HepG2 (cell line): ENCODE measurements around the gene IP6K1. TPM values are rescaled to one million over a fixed set of nuclear protein-coding genes. Genes with fewer than 3 reads are reported as not detected.

Experiments used
- AKAP8 ChIP-seq: sonication (generic); formaldehyde crosslinking; IDR thresholded peaks from 2 replicates; pipeline ENCODE4 v1.5.1; 2020; ENCODE audit warnings: mild to moderate bottlenecking, missing genetic modification reagents
- DMAP1 ChIP-seq: IDR thresholded peaks from 2 replicates; pipeline ENCODE4 v1.6.1; 2016
- HNF4A ChIP-seq: sonication (generic); formaldehyde crosslinking; IDR thresholded peaks from 2 replicates; pipeline ENCODE4 v1.4.0; 2020; ENCODE audit warnings: missing genetic modification reagents
- HNF4G ChIP-seq, 2 experiments: sonication (generic) in 1 of 2; formaldehyde crosslinking in 1 of 2; IDR thresholded peaks; 2 replicates each; pipeline versions ENCODE4 v1.4.0 to v1.6.1; 2011 to 2020; ENCODE audit warnings: borderline replicate concordance in 2 of 2, low read depth in 2 of 2, mild to moderate bottlenecking in 2 of 2, low read length in 1 of 2, missing genetic modification reagents in 1 of 2, moderate library complexity in 1 of 2
- KDM3A ChIP-seq: IDR thresholded peaks from 2 replicates; pipeline ENCODE4 v1.6.1; 2018; ENCODE audit warnings: low read depth, missing compliant biosample characterization
- LBX2 ChIP-seq: sonication (generic); formaldehyde crosslinking; IDR thresholded peaks from 2 replicates; pipeline ENCODE4 v1.5.0; 2020; ENCODE audit warnings: missing genetic modification reagents, mild to moderate bottlenecking, borderline replicate concordance
- MIER2 ChIP-seq: IDR thresholded peaks from 2 replicates; pipeline ENCODE4 v1.6.1; 2016; ENCODE audit warnings: missing biosample characterization, missing genetic modification reagents
- NFYB ChIP-seq: sonication (generic); formaldehyde crosslinking; IDR thresholded peaks from 2 replicates; pipeline ENCODE4 v1.4.0; 2020; ENCODE audit warnings: missing genetic modification reagents
- ONECUT2 ChIP-seq: sonication (generic); formaldehyde crosslinking; IDR thresholded peaks from 2 replicates; pipeline ENCODE4 v1.4.0; 2020; ENCODE audit warnings: missing genetic modification reagents
- PLRG1 ChIP-seq: fragments of 450-650 bp; conservative IDR thresholded peaks from 2 replicates; pipeline ENCODE4 v1.6.1; 2016
- POLR2G ChIP-seq: fragments of 200-400 bp; formaldehyde crosslinking; IDR thresholded peaks from 2 replicates; pipeline ENCODE4 v1.6.1; 2018; ENCODE audit warnings: mild to moderate bottlenecking, low read depth, low read length, moderate library complexity
- TCF12 ChIP-seq, 2 experiments: fragments of 450-650 bp in 1 of 2; sonication (generic) in 1 of 2; formaldehyde crosslinking in 1 of 2; IDR thresholded peaks; 2 replicates each; pipeline versions ENCODE4 v1.6.1 to v1.8.0; 2017 to 2022; ENCODE audit warnings: antibody characterized with exemption in 1 of 2, mild to moderate bottlenecking in 1 of 2, missing genetic modification reagents in 1 of 2, moderate library complexity in 1 of 2
- THYN1 ChIP-seq: sonication (generic); formaldehyde crosslinking; IDR thresholded peaks from 2 replicates; pipeline ENCODE4 v1.8.1; 2023; ENCODE audit warnings: low read depth, mild to moderate bottlenecking, moderate library complexity, missing genetic modification reagents, borderline replicate concordance
- ZC3H4 ChIP-seq: sonication (generic); formaldehyde crosslinking; IDR thresholded peaks from 2 replicates; pipeline ENCODE4 v1.4.0; 2020; ENCODE audit warnings: missing genetic modification reagents, borderline replicate concordance
- ZFY ChIP-seq: sonication (generic); formaldehyde crosslinking; IDR thresholded peaks from 2 replicates; pipeline ENCODE4 v1.4.0; 2020; ENCODE audit warnings: missing genetic modification reagents
- ZNF556 ChIP-seq: sonication (generic); formaldehyde crosslinking; IDR thresholded peaks from 2 replicates; pipeline ENCODE4 v1.4.0; 2020; ENCODE audit warnings: mild to moderate bottlenecking, missing genetic modification reagents, borderline replicate concordance
- ZNF687 ChIP-seq: sonication (generic); formaldehyde crosslinking; IDR thresholded peaks from 2 replicates; pipeline ENCODE4 v1.5.1; 2020; ENCODE audit warnings: mild to moderate bottlenecking, missing genetic modification reagents, moderate library complexity
- ZSCAN22 ChIP-seq: sonication (generic); formaldehyde crosslinking; IDR thresholded peaks from 2 replicates; pipeline ENCODE4 v1.4.0; 2020; ENCODE audit warnings: mild to moderate bottlenecking, missing genetic modification reagents
- polyA plus RNA-seq, 8 experiments: library from polyadenylated mRNA; depleted of rRNA in 3 of 8; stranded (reverse) in 7 of 8; unstranded in 1 of 8; fragments of >200 nt; fragmentation: Illumina TruSeq in 4 of 8; extraction: Trizol in 4 of 8; gene quantifications; 2 replicates each; pipeline versions ENCODE4 v1.2.1 to v1.2.3, GENCODE V29; 2011 to 2016; ENCODE audit warnings: low read depth in 4 of 8, missing spikeins in 1 of 8, mixed read lengths in 1 of 8; ENCODE audit not compliant: insufficient read depth in 1 of 8
- total RNA-seq, 5 experiments: library from RNA; depleted of rRNA; stranded (reverse); fragments of >200 nt; fragmentation: Illumina TruSeq; extraction: Trizol; gene quantifications; 2 replicates each; pipeline ENCODE4 v1.2.3, GENCODE V29; 2016; ENCODE audit warnings: low read depth in 1 of 5
- TF ChIP-seq, protein P1 (sequence below): sonication (generic); formaldehyde crosslinking; IDR thresholded peaks from 2 replicates; pipeline ENCODE4 v1.4.0; 2020; ENCODE audit warnings: mild to moderate bottlenecking, missing genetic modification reagents
- TF ChIP-seq, protein P2 (sequence below): IDR thresholded peaks from 2 replicates; pipeline ENCODE4 v1.6.1; 2012; ENCODE audit warnings: low read length, improper control_type of control experiment

IP6K1 gene
- total and polyA plus RNA-seq, 2 of the 13 experiments (the other 11 are each of a cell fraction or from before 2014, with no cell fraction given): 17.7 to 29.7 TPM

DNA sequence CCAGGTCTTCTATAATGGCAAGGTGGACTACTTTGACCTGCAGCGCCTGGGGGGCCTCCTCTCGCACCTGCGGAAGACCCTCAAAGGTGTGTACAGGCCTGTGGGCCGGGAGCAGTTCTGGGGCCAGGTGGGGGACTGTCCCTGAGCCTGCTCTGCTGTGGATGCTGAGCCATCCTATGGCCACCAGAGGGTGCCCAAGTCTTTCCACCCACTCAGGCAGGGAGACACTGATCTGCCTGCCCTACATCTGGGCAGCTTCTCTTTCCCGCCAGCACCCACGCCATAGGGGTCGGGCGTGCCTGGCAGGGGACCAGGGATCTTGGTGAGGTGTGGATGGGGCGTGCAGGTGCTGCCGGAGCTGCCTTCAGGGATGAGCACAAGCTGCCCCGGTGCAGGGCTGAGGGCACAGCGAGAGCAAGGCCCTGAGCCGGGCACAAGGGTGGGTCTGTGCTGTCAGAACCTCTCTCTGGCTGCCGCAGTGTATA is 82.9 kb downstream of the IP6K1 start (continued):
- TF ChIP-seq LBX2 (CRISPR knock-in tag) (no peak), PLRG1 (no peak), HNF4G (IDR thresholded peaks at IDR 0.05; ENCODE audit: borderline replicate concordance, low read depth, low read length) (no peak), HNF4G (CRISPR knock-in tag; IDR thresholded peaks at IDR 0.05; ENCODE audit: borderline replicate concordance, low read depth) (no peak), ZC3H4 (no peak), ZNF687 (CRISPR knock-in tag) (peak; percentile 45), NFYB (CRISPR knock-in tag) (no peak), ZFY (CRISPR knock-in tag) (peak; percentile 23; the same call in 1 of the 2 replicates), HNF4A (no peak), ONECUT2 (CRISPR knock-in tag) (no peak), ZSCAN22 (CRISPR knock-in tag) (no peak), MIER2 (CRISPR knock-in tag) (no peak), AKAP8 (CRISPR knock-in tag) (0 out of 2 replicates have a peak, but pooled peaks have one; percentile 40), ZNF556 (CRISPR knock-in tag) (no peak), TCF12 (IDR thresholded peaks at IDR 0.05) (no peak), TCF12 (CRISPR knock-in tag; IDR thresholded peaks at IDR 0.05) (no peak), THYN1 (CRISPR knock-in tag) (no peak), KDM3A (CRISPR knock-in tag) (no peak), POLR2G (no peak), DMAP1 (CRISPR knock-in tag) (no peak)
- TF ChIP-seq, protein P1, sequence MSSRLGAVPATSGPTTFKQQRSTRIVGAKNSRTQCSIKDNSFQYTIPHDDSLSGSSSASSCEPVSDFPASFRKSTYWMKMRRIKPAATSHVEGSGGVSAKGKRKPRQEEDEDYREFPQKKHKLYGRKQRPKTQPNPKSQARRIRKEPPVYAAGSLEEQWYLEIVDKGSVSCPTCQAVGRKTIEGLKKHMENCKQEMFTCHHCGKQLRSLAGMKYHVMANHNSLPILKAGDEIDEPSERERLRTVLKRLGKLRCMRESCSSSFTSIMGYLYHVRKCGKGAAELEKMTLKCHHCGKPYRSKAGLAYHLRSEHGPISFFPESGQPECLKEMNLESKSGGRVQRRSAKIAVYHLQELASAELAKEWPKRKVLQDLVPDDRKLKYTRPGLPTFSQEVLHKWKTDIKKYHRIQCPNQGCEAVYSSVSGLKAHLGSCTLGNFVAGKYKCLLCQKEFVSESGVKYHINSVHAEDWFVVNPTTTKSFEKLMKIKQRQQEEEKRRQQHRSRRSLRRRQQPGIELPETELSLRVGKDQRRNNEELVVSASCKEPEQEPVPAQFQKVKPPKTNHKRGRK (CRISPR knock-in tag): no peak
- TF ChIP-seq, protein P2, sequence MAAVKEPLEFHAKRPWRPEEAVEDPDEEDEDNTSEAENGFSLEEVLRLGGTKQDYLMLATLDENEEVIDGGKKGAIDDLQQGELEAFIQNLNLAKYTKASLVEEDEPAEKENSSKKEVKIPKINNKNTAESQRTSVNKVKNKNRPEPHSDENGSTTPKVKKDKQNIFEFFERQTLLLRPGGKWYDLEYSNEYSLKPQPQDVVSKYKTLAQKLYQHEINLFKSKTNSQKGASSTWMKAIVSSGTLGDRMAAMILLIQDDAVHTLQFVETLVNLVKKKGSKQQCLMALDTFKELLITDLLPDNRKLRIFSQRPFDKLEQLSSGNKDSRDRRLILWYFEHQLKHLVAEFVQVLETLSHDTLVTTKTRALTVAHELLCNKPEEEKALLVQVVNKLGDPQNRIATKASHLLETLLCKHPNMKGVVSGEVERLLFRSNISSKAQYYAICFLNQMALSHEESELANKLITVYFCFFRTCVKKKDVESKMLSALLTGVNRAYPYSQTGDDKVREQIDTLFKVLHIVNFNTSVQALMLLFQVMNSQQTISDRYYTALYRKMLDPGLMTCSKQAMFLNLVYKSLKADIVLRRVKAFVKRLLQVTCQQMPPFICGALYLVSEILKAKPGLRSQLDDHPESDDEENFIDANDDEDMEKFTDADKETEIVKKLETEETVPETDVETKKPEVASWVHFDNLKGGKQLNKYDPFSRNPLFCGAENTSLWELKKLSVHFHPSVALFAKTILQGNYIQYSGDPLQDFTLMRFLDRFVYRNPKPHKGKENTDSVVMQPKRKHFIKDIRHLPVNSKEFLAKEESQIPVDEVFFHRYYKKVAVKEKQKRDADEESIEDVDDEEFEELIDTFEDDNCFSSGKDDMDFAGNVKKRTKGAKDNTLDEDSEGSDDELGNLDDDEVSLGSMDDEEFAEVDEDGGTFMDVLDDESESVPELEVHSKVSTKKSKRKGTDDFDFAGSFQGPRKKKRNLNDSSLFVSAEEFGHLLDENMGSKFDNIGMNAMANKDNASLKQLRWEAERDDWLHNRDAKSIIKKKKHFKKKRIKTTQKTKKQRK: no peak
